Gastroesophageal sphincter (tissue), 3 donors: ENCODE measurements around the gene HHAT.

ENCODE experiments used
- POLR2AphosphoS5 ChIP-seq: sonication (generic); formaldehyde crosslinking; IDR thresholded peaks from one replicate; pipeline ENCODE4 v1.6.1; 2017; ENCODE audit warnings: antibody characterized with exemption
- TF ChIP-seq, protein P1 (sequence below), 4 experiments: fragments of 200-600 bp in 2 of 4; fragments of 450-650 bp in 2 of 4; sonication (generic) in 1 of 4; IDR thresholded peaks; one replicate each; pipeline ENCODE4 v1.5.1; 2017 to 2019; ENCODE audit warnings: antibody characterized with exemption in 4 of 4, mild to moderate bottlenecking in 2 of 4, moderate library complexity in 2 of 4

DNA sequence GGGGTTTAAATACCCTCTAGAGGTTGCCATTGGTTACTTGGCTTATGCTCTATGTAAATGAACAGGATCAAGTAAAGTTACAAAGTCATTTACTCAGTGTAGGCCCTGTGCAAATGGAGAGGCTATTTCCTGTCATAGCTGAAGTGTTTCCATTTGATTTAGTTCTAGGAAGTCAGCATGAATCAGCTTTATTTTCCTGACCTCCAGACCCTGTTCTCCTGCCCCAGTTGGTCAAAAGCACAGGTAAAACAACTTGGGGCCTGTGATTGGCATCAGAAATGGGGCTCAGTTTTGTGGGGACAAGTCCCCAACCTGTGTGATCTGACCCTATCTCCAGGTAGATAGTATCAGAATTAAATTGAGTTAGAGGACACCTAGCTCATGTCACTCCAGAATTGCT, 239.9 kb downstream of the HHAT start:
- TF ChIP-seq, protein P1, sequence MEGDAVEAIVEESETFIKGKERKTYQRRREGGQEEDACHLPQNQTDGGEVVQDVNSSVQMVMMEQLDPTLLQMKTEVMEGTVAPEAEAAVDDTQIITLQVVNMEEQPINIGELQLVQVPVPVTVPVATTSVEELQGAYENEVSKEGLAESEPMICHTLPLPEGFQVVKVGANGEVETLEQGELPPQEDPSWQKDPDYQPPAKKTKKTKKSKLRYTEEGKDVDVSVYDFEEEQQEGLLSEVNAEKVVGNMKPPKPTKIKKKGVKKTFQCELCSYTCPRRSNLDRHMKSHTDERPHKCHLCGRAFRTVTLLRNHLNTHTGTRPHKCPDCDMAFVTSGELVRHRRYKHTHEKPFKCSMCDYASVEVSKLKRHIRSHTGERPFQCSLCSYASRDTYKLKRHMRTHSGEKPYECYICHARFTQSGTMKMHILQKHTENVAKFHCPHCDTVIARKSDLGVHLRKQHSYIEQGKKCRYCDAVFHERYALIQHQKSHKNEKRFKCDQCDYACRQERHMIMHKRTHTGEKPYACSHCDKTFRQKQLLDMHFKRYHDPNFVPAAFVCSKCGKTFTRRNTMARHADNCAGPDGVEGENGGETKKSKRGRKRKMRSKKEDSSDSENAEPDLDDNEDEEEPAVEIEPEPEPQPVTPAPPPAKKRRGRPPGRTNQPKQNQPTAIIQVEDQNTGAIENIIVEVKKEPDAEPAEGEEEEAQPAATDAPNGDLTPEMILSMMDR (IDR thresholded peaks at IDR 0.05), result no peak
- TF ChIP-seq POLR2AphosphoS5, result no peak
